Smooth muscle cell (in vitro differentiated cells): ENCODE data around the gene ABTB2. TPM values are rescaled to one million over a fixed set of nuclear protein-coding genes. Genes with fewer than 3 reads are reported as not detected.

Experiments used
- DNase-seq: peaks from one replicate; lab custom pipeline; 2025; ENCODE audit not compliant: unreplicated experiment; lab: John Stamatoyannopoulos, UW
- H2AFZ ChIP-seq: fragments of 200-600 bp; sonication (generic); 2 replicates; pipeline ENCODE4 v1.6.0; 2016; ENCODE audit warnings: antibody characterized with exemption, low read depth, mild to moderate bottlenecking
- H3F3A ChIP-seq: fragments of 200-600 bp; sonication (generic); 2 replicates; pipeline ENCODE4 v1.6.0; 2017; ENCODE audit warnings: antibody characterized with exemption, low read depth
- H3K27ac ChIP-seq: fragments of 200-600 bp; sonication (generic); 2 replicates; pipeline ENCODE4 v1.5.1; 2016; ENCODE audit warnings: low read depth, mild to moderate bottlenecking
- H3K27me3 ChIP-seq: fragments of 200-600 bp; sonication (generic); 2 replicates; pipeline ENCODE4 v1.6.1; 2016; ENCODE audit warnings: low read depth, mild to moderate bottlenecking
- H3K36me3 ChIP-seq: fragments of 200-600 bp; sonication (generic); 2 replicates; pipeline ENCODE4 v1.5.1; 2016; ENCODE audit warnings: low read depth
- H3K4me1 ChIP-seq: fragments of 200-600 bp; sonication (generic); 2 replicates; pipeline ENCODE4 v1.5.1; 2016; ENCODE audit warnings: low read depth
- H3K4me2 ChIP-seq: fragments of 200-600 bp; sonication (generic); 2 replicates; pipeline ENCODE4 v1.6.0; 2016; ENCODE audit warnings: mild to moderate bottlenecking
- H3K4me3 ChIP-seq: fragments of 200-600 bp; sonication (generic); 2 replicates; pipeline ENCODE4 v1.5.1; 2016; ENCODE audit warnings: mild to moderate bottlenecking
- H3K79me2 ChIP-seq: fragments of 200-600 bp; sonication (generic); 2 replicates; pipeline ENCODE4 v1.6.0; 2016; ENCODE audit warnings: low read depth, mild to moderate bottlenecking
- H3K9ac ChIP-seq: fragments of 200-600 bp; sonication (generic); 2 replicates; pipeline ENCODE4 v1.6.0; 2016; ENCODE audit warnings: low read depth
- H3K9me3 ChIP-seq: fragments of 200-600 bp; sonication (generic); replicated peaks from 2 replicates; pipeline ENCODE4 v1.5.1; 2016; ENCODE audit warnings: low read depth
- H4K20me1 ChIP-seq: fragments of 200-600 bp; sonication (generic); 2 replicates; pipeline ENCODE4 v1.6.0; 2016; ENCODE audit warnings: low read depth
- WGBS: methylation state at CpG from one replicate; pipeline ENCODE4 v1.1.7; 2016; ENCODE audit warnings: low lambda C conversion rate; 5-methylcytosine and 5-hydroxymethylcytosine counted together
- polyA plus RNA-seq: library from polyadenylated mRNA; unstranded; fragments of >200 nt; fragmentation: Nextera tagmentation; extraction: Ambion mirVana; gene quantifications from 2 replicates; pipeline ENCODE4 v1.2.1, GENCODE V29; 2016
- total RNA-seq: library from RNA; depleted of rRNA; stranded (reverse); fragments of >200 nt; gene quantifications from 2 replicates; pipeline ENCODE4 v1.2.3, GENCODE V29; 2014
- TF ChIP-seq, protein P1 (sequence below): fragments of 200-600 bp; sonication (generic); IDR thresholded peaks from 2 replicates; pipeline ENCODE4 v1.5.1; 2017; ENCODE audit warnings: borderline replicate concordance, mild to moderate bottlenecking, antibody characterized with exemption; ENCODE audit not compliant: insufficient read depth, poor library complexity, severe bottlenecking

Gene ABTB2
- total and polyA plus RNA-seq, 2 experiments from 2014 or later, result 4.3 to 4.9 TPM

DNA sequence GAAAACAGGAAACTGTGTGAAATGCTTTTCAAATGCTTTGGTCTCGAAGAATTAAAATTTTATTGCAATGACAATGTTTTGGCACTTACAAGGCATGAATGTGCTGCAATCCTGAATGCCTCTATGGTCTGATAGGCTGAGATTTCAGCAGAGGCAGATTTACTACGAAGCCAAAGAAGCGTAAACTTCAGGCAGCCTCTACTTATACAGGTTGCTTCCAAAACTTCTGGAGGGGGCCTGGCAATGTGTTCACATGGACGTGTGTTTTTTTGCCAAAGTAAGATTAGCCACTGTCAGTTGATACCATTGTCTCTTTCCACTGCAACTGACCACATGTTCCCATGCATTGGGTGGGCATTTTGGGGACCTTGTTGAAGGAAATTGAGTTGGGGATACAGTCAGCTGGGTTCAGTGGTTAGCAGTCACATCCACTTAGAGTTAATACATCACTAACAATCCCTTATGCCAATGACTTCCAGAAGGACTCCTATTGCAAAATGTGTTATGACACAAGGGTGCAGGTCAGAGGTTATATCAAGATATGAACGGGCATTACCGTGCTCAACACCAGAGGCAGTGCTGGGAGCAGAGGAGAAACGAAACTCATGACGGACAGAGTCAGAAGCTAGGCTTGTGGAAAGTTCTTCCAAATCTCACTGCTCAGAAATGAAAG lies 48.8 kb downstream of the ABTB2 start:
- H3K36me3 ChIP-seq, result no peaks in the 10 kb centered on the region
- H3K4me2 ChIP-seq, result no peak overlapping the region
- H3F3A ChIP-seq, result no peaks in the 10 kb centered on the region
- peaks cover 50% of the 10 kb centered on the region for H4K20me1 ChIP-seq
- H3K9ac ChIP-seq, result no peak overlapping the region
- peaks cover 17% of the 10 kb centered on the region for H3K79me2 ChIP-seq
- H3K4me1 ChIP-seq, result no peaks in the 10 kb centered on the region
- no peaks in the 10 kb centered on the region for H3K9me3 ChIP-seq
- H3K4me3 ChIP-seq, result no peak overlapping the region
- H3K27me3 ChIP-seq, result no peaks in the 10 kb centered on the region
- TF ChIP-seq, protein P1, sequence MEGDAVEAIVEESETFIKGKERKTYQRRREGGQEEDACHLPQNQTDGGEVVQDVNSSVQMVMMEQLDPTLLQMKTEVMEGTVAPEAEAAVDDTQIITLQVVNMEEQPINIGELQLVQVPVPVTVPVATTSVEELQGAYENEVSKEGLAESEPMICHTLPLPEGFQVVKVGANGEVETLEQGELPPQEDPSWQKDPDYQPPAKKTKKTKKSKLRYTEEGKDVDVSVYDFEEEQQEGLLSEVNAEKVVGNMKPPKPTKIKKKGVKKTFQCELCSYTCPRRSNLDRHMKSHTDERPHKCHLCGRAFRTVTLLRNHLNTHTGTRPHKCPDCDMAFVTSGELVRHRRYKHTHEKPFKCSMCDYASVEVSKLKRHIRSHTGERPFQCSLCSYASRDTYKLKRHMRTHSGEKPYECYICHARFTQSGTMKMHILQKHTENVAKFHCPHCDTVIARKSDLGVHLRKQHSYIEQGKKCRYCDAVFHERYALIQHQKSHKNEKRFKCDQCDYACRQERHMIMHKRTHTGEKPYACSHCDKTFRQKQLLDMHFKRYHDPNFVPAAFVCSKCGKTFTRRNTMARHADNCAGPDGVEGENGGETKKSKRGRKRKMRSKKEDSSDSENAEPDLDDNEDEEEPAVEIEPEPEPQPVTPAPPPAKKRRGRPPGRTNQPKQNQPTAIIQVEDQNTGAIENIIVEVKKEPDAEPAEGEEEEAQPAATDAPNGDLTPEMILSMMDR, result no peak
- no peak overlapping the region for H2AFZ ChIP-seq
- no peak overlapping the region for H3K27ac ChIP-seq
- WGBS, result 77% methylated on average over 8 of the region's 8 CpGs
- no peak for DNase-seq

GRCh38 chr11:34308049-34308912 lies 49.5 kb downstream of the ABTB2 start:
- WGBS, result 93% methylated on average over 7 of the region's 7 CpGs
- H3K27me3 ChIP-seq, result no peaks in the 10 kb centered on the region
- no peak for DNase-seq
- peaks cover 44% of the 10 kb centered on the region for H4K20me1 ChIP-seq
- H3K9me3 ChIP-seq, result no peaks in the 10 kb centered on the region
- H3K9ac ChIP-seq, result no peak overlapping the region
- no peaks in the 10 kb centered on the region for H3K36me3 ChIP-seq
- no peak overlapping the region for H3K27ac ChIP-seq
- no peaks in the 10 kb centered on the region for H3K4me1 ChIP-seq
- TF ChIP-seq, protein P1, result no peak
- H2AFZ ChIP-seq, result no peak overlapping the region
- H3K4me2 ChIP-seq, result no peak overlapping the region
- H3F3A ChIP-seq, result peaks cover 2% of the 10 kb centered on the region
- no peak overlapping the region for H3K4me3 ChIP-seq
- peaks cover 12% of the 10 kb centered on the region for H3K79me2 ChIP-seq

- TF ChIP-seq, protein P1, result no peak
- Histone ChIP-seq H3K9me3 (no peaks in the 10 kb centered on the region), H3K4me1 (peaks cover 11% of the 10 kb centered on the region), H3K36me3 (no peaks in the 10 kb centered on the region), H4K20me1 (peaks cover 23% of the 10 kb centered on the region), H2AFZ (no peak overlapping the region), H3K4me3 (no peak overlapping the region), H3F3A (peaks cover 15% of the 10 kb centered on the region), H3K79me2 (peaks cover 12% of the 10 kb centered on the region), H3K9ac (no peak overlapping the region), H3K4me2 (no peak overlapping the region), H3K27ac (no peak overlapping the region), H3K27me3 (no peaks in the 10 kb centered on the region)
- no peak for DNase-seq
- 33% methylated on average over 1 of the region's 1 CpG for WGBS
Measured at GRCh38 chr11:34305780-34306179, 52.0 kb downstream of the ABTB2 start.
